HepG2 (cell line): ENCODE results near the gene EFCAB8. TPM values are rescaled to one million over a fixed set of nuclear protein-coding genes. Genes with fewer than 3 reads are reported as not detected.
A peak's percentile ranks its signal among the peaks of the same experiment; 100 is the strongest.

ENCODE experiments used
- CBX5 ChIP-seq: sonication (generic); formaldehyde crosslinking; IDR thresholded peaks from 2 replicates; pipeline ENCODE4 v1.4.0; 2020; ENCODE audit warnings: missing genetic modification reagents, borderline replicate concordance
- DNMT1 ChIP-seq: sonication (generic); formaldehyde crosslinking; IDR thresholded peaks from 2 replicates; pipeline ENCODE4 v1.5.1; 2020; ENCODE audit warnings: mild to moderate bottlenecking, missing genetic modification reagents
- GFI1 ChIP-seq: sonication (generic); formaldehyde crosslinking; IDR thresholded peaks from 2 replicates; pipeline ENCODE4 v1.5.0; 2020; ENCODE audit warnings: missing genetic modification reagents, mild to moderate bottlenecking, borderline replicate concordance
- MTF2 ChIP-seq: sonication (generic); formaldehyde crosslinking; IDR thresholded peaks from 2 replicates; pipeline ENCODE4 v1.5.0; 2020; ENCODE audit warnings: missing genetic modification reagents, borderline replicate concordance
- NKX3-1 ChIP-seq: sonication (generic); formaldehyde crosslinking; IDR thresholded peaks from 2 replicates; pipeline ENCODE4 v1.5.0; 2020; ENCODE audit warnings: missing genetic modification reagents
- NR2F1 ChIP-seq, 2 experiments: fragments of 450-650 bp in 1 of 2; formaldehyde crosslinking in 1 of 2; IDR thresholded peaks; 2 replicates each; pipeline versions ENCODE4 v1.5.0 to v1.6.1; 2016 to 2020; ENCODE audit warnings: mild to moderate bottlenecking in 1 of 2, missing compliant biosample characterization in 1 of 2, missing genetic modification reagents in 1 of 2, moderate library complexity in 1 of 2
- PAX8 ChIP-seq: sonication (generic); formaldehyde crosslinking; IDR thresholded peaks from 2 replicates; pipeline ENCODE4 v1.8.0; 2022; ENCODE audit warnings: mild to moderate bottlenecking, missing genetic modification reagents, borderline replicate concordance
- TCF7 ChIP-seq: sonication (generic); IDR thresholded peaks from 2 replicates; pipeline ENCODE4 v1.6.1; 2016; ENCODE audit warnings: antibody characterized with exemption, low read depth
- TEAD2 ChIP-seq: sonication (generic); formaldehyde crosslinking; IDR thresholded peaks from 2 replicates; pipeline ENCODE4 v1.9.0; 2021; ENCODE audit warnings: missing genetic modification reagents
- YEATS4 ChIP-seq: sonication (generic); formaldehyde crosslinking; IDR thresholded peaks from 2 replicates; pipeline ENCODE4 v1.4.0; 2020; ENCODE audit warnings: missing genetic modification reagents, borderline replicate concordance
- ZMYM4 ChIP-seq: sonication (generic); formaldehyde crosslinking; IDR thresholded peaks from 2 replicates; pipeline ENCODE4 v1.8.1; 2023; ENCODE audit warnings: mild to moderate bottlenecking, missing genetic modification reagents
- ZNF17 ChIP-seq: sonication (generic); formaldehyde crosslinking; IDR thresholded peaks from 2 replicates; pipeline ENCODE4 v1.5.0; 2020; ENCODE audit warnings: mild to moderate bottlenecking, missing genetic modification reagents
- ZNF263 ChIP-seq: sonication (generic); formaldehyde crosslinking; IDR thresholded peaks from 2 replicates; pipeline ENCODE4 v1.4.0; 2020; ENCODE audit warnings: missing genetic modification reagents
- ZNF44 ChIP-seq: sonication (generic); formaldehyde crosslinking; IDR thresholded peaks from 2 replicates; pipeline ENCODE4 v1.5.1; 2020; ENCODE audit warnings: mild to moderate bottlenecking, missing genetic modification reagents
- polyA plus RNA-seq, 8 experiments: library from polyadenylated mRNA; depleted of rRNA in 3 of 8; stranded (reverse) in 7 of 8; unstranded in 1 of 8; fragments of >200 nt; fragmentation: Illumina TruSeq in 4 of 8; extraction: Trizol in 4 of 8; gene quantifications; 2 replicates each; pipeline versions ENCODE4 v1.2.1 to v1.2.3, GENCODE V29; 2011 to 2016; ENCODE audit warnings: low read depth in 4 of 8, missing spikeins in 1 of 8, mixed read lengths in 1 of 8; ENCODE audit not compliant: insufficient read depth in 1 of 8
- total RNA-seq, 5 experiments: library from RNA; depleted of rRNA; stranded (reverse); fragments of >200 nt; fragmentation: Illumina TruSeq; extraction: Trizol; gene quantifications; 2 replicates each; pipeline ENCODE4 v1.2.3, GENCODE V29; 2016; ENCODE audit warnings: low read depth in 1 of 5
- TF ChIP-seq, protein P1 (sequence below): sonication (generic); formaldehyde crosslinking; IDR thresholded peaks from 2 replicates; pipeline ENCODE4 v1.8.1; 2022; ENCODE audit warnings: low read depth, mild to moderate bottlenecking, missing genetic modification reagents
- TF ChIP-seq, protein P2 (sequence below): sonication (generic); formaldehyde crosslinking; IDR thresholded peaks from 2 replicates; pipeline ENCODE4 v1.5.1; 2020; ENCODE audit warnings: missing genetic modification reagents, mild to moderate bottlenecking, borderline replicate concordance
- TF ChIP-seq, protein P3 (sequence below): sonication (generic); formaldehyde crosslinking; IDR thresholded peaks from 2 replicates; pipeline ENCODE4 v1.5.0; 2020; ENCODE audit warnings: mild to moderate bottlenecking, missing genetic modification reagents
- TF ChIP-seq, protein P4 (sequence below): sonication (generic); formaldehyde crosslinking; IDR thresholded peaks from 2 replicates; pipeline ENCODE4 v1.5.1; 2020; ENCODE audit warnings: missing genetic modification reagents, mild to moderate bottlenecking, borderline replicate concordance

EFCAB8 gene
- total and polyA plus RNA-seq, 2 of the 13 experiments (the other 11 are each of a cell fraction or from before 2014, with no cell fraction given) = 0.15 to 0.22 TPM

GRCh38 chr20:32819992-32820697, 38.6 kb upstream of the EFCAB8 start (continued):
- TF ChIP-seq ZMYM4 (CRISPR knock-in tag) = peak; percentile 42
- TF ChIP-seq, protein P1, sequence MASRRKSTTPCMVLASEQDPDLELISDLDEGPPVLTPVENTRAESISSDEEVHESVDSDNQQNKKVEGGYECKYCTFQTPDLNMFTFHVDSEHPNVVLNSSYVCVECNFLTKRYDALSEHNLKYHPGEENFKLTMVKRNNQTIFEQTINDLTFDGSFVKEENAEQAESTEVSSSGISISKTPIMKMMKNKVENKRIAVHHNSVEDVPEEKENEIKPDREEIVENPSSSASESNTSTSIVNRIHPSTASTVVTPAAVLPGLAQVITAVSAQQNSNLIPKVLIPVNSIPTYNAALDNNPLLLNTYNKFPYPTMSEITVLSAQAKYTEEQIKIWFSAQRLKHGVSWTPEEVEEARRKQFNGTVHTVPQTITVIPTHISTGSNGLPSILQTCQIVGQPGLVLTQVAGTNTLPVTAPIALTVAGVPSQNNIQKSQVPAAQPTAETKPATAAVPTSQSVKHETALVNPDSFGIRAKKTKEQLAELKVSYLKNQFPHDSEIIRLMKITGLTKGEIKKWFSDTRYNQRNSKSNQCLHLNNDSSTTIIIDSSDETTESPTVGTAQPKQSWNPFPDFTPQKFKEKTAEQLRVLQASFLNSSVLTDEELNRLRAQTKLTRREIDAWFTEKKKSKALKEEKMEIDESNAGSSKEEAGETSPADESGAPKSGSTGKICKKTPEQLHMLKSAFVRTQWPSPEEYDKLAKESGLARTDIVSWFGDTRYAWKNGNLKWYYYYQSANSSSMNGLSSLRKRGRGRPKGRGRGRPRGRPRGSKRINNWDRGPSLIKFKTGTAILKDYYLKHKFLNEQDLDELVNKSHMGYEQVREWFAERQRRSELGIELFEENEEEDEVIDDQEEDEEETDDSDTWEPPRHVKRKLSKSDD (CRISPR knock-in tag) = peak; percentile 69; the same call in 1 of the 2 replicates
- peak; percentile 43; the same call in 1 of the 2 replicates for TF ChIP-seq CBX5 (CRISPR knock-in tag)
- TF ChIP-seq ZNF263 (CRISPR knock-in tag) = no peak
- TF ChIP-seq, protein P2, sequence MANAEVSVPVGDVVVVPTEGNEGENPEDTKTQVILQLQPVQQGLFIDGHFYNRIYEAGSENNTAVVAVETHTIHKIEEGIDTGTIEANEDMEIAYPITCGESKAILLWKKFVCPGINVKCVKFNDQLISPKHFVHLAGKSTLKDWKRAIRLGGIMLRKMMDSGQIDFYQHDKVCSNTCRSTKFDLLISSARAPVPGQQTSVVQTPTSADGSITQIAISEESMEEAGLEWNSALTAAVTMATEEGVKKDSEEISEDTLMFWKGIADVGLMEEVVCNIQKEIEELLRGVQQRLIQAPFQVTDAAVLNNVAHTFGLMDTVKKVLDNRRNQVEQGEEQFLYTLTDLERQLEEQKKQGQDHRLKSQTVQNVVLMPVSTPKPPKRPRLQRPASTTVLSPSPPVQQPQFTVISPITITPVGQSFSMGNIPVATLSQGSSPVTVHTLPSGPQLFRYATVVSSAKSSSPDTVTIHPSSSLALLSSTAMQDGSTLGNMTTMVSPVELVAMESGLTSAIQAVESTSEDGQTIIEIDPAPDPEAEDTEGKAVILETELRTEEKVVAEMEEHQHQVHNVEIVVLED (CRISPR knock-in tag) = peak; percentile 93
- TF ChIP-seq ZNF17 = no peak
- TF ChIP-seq TEAD2 (CRISPR knock-in tag) = 0 out of 2 replicates have a peak, but pooled peaks have one; percentile 46
- TF ChIP-seq, protein P3, sequence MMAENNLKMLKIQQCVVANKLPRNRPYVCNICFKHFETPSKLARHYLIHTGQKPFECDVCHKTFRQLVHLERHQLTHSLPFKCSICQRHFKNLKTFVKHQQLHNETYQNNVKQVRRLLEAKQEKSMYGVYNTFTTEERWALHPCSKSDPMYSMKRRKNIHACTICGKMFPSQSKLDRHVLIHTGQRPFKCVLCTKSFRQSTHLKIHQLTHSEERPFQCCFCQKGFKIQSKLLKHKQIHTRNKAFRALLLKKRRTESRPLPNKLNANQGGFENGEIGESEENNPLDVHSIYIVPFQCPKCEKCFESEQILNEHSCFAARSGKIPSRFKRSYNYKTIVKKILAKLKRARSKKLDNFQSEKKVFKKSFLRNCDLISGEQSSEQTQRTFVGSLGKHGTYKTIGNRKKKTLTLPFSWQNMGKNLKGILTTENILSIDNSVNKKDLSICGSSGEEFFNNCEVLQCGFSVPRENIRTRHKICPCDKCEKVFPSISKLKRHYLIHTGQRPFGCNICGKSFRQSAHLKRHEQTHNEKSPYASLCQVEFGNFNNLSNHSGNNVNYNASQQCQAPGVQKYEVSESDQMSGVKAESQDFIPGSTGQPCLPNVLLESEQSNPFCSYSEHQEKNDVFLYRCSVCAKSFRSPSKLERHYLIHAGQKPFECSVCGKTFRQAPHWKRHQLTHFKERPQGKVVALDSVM (CRISPR knock-in tag) = peak; percentile 54; the same call in 1 of the 2 replicates
- peak; percentile 87; the same call in 1 of the 2 replicates for TF ChIP-seq ZNF44 (CRISPR knock-in tag)
- peak; percentile 70 for TF ChIP-seq GFI1 (CRISPR knock-in tag)
- TF ChIP-seq MTF2 (CRISPR knock-in tag) = peak; percentile 67; the same call in 1 of the 2 replicates
- TF ChIP-seq NKX3-1 = no peak; the same call in 1 of the 2 replicates
- TF ChIP-seq DNMT1 (CRISPR knock-in tag) = peak; percentile 81
- no peak for TF ChIP-seq TCF7
- TF ChIP-seq, protein P4, sequence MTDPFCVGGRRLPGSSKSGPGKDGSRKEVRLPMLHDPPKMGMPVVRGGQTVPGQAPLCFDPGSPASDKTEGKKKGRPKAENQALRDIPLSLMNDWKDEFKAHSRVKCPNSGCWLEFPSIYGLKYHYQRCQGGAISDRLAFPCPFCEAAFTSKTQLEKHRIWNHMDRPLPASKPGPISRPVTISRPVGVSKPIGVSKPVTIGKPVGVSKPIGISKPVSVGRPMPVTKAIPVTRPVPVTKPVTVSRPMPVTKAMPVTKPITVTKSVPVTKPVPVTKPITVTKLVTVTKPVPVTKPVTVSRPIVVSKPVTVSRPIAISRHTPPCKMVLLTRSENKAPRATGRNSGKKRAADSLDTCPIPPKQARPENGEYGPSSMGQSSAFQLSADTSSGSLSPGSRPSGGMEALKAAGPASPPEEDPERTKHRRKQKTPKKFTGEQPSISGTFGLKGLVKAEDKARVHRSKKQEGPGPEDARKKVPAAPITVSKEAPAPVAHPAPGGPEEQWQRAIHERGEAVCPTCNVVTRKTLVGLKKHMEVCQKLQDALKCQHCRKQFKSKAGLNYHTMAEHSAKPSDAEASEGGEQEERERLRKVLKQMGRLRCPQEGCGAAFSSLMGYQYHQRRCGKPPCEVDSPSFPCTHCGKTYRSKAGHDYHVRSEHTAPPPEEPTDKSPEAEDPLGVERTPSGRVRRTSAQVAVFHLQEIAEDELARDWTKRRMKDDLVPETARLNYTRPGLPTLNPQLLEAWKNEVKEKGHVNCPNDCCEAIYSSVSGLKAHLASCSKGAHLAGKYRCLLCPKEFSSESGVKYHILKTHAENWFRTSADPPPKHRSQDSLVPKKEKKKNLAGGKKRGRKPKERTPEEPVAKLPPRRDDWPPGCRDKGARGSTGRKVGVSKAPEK (CRISPR knock-in tag) = no peak
- TF ChIP-seq PAX8 = peak; percentile 64; the same call in 1 of the 2 replicates
- no peak for TF ChIP-seq NR2F1 (CRISPR knock-in tag; IDR thresholded peaks at IDR 0.05)
- peak; percentile 93 for TF ChIP-seq YEATS4 (CRISPR knock-in tag)
